ENCODE measurements around the gene TRPM2. TPM values are rescaled to one million over a fixed set of nuclear protein-coding genes. Genes with fewer than 3 reads are reported as not detected.
A peak's percentile ranks its signal among the peaks of the same experiment; 100 is the strongest.

Gene TRPM2
- total and polyA plus RNA-seq, 5 donors from 2014 or later = 0.38 to 3.1 (median 1.1) TPM

DNA sequence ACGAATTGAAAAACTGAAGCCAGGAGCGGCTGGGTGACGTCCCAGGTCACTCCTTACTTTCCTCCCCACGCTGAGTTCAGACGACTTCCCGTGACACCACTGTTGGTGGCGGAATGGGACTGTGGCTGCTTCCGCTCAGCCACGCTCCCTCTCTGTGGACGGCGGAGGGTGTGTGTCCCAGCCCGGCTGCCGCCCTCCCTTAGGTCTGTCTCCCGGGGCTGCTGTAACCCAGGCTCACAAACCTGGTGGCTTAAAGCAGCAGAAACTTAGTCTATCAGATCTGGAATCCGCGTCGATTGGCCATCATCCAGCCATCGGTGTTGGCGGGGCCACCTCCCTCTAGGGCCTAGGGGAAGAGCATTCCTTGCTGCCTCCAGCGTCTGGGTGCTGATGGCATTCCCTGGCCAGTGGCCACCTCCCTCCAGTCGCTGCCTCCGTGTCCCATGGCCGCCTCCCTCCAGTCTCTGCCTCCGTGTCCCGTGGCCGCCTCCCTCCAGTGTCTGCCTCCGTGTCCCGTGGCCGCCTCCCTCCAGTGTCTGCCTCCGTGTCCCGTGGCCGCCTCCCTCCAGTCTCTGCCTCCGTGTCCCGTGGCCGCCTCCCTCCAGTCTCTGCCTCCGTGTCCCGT lies 17.5 kb downstream of the TRPM2 start:
- peaks cover 0 to 12% (median 6%) of the 10 kb centered on the region in 4 donors for H3K4me1 Mint-ChIP-seq
- H3K36me3 Mint-ChIP-seq = no peaks in the 10 kb centered on the region
- Histone ChIP-seq H3K27me3 (ENCODE audit: control insufficient read depth, insufficient read depth, low read length) (no peaks in the 10 kb centered on the region), H3K4me1 (ENCODE audit: control insufficient read depth, insufficient read depth, low read length, poor library complexity, severe bottlenecking) (peaks cover 6% of the 10 kb centered on the region), H3K4me3 (ENCODE audit: low read depth, low read length) (no peak overlapping the region), H3K27ac (ENCODE audit: insufficient read depth, low read length, poor library complexity, severe bottlenecking) (no peak overlapping the region), H3K9me3 (ENCODE audit: control insufficient read depth in 2 of 2, low read length in 2 of 2) (no peaks in the 10 kb centered on the region), H3K36me3 (ENCODE audit: control insufficient read depth, insufficient read depth, low read length) (no peaks in the 10 kb centered on the region)
- peak overlapping the region in 1 of 4 donors; percentile 21 for H3K4me3 Mint-ChIP-seq
- no peaks in the 10 kb centered on the region for H3K9me3 Mint-ChIP-seq
- no peak overlapping the region for H3K27ac Mint-ChIP-seq
- H3K27me3 Mint-ChIP-seq = peaks cover 5% of the 10 kb centered on the region
- no peak for ATAC-seq (ENCODE audit: low read depth in 2 of 2)
- no peak for DNase-seq

DNA sequence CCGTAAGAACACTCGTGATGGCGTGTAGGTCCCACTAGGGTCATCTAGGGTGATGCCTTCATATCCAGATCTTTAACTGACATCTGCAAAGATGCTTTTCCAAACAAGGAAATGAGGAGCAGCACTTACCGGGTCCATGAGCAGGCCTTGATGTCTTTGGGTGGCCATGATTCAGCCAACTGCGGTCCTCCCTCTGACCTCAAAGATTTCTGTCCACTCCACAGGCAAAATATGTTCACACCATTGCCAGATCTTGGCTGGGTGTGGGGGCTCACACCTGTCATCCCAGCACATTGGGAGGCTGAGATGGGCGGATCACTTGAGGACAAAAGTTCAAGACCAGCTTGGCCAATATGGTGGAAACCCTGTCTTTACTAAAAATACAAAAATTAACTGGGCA lies 18.2 kb downstream of the TRPM2 start:
- Mint-ChIP-seq H3K36me3 (no peaks in the 10 kb centered on the region), H3K4me3 (no peak overlapping the region), H3K27ac (no peak overlapping the region), H3K27me3 (peaks cover 5% of the 10 kb centered on the region), H3K4me1 (peaks cover 0 to 18% (median 6%) of the 10 kb centered on the region in 4 donors), H3K9me3 (no peaks in the 10 kb centered on the region)
- ATAC-seq (ENCODE audit: low read depth in 2 of 2) (no peak), DNase-seq (no peak)
- H3K36me3 ChIP-seq (ENCODE audit: control insufficient read depth, insufficient read depth, low read length) = no peaks in the 10 kb centered on the region
- H3K4me1 ChIP-seq (ENCODE audit: control insufficient read depth, insufficient read depth, low read length, poor library complexity, severe bottlenecking) = peaks cover 6% of the 10 kb centered on the region
- no peaks in the 10 kb centered on the region for H3K27me3 ChIP-seq (ENCODE audit: control insufficient read depth, insufficient read depth, low read length)
- no peak overlapping the region for H3K4me3 ChIP-seq (ENCODE audit: low read depth, low read length)
- no peak overlapping the region for H3K27ac ChIP-seq (ENCODE audit: insufficient read depth, low read length, poor library complexity, severe bottlenecking)
- H3K9me3 ChIP-seq (ENCODE audit: control insufficient read depth in 2 of 2, low read length in 2 of 2) = no peaks in the 10 kb centered on the region

- ATAC-seq (ENCODE audit: low read depth in 2 of 2) = no peak
- H3K27ac Mint-ChIP-seq = no peak overlapping the region
- H3K4me3 ChIP-seq (ENCODE audit: low read depth, low read length) = no peak overlapping the region
- H3K4me3 Mint-ChIP-seq = no peak overlapping the region
- no peaks in the 10 kb centered on the region for H3K27me3 ChIP-seq (ENCODE audit: control insufficient read depth, insufficient read depth, low read length)
- H3K4me1 ChIP-seq (ENCODE audit: control insufficient read depth, insufficient read depth, low read length, poor library complexity, severe bottlenecking) = peaks cover 6% of the 10 kb centered on the region
- H3K36me3 Mint-ChIP-seq = no peaks in the 10 kb centered on the region
- no peak overlapping the region for H3K27ac ChIP-seq (ENCODE audit: insufficient read depth, low read length, poor library complexity, severe bottlenecking)
- no peaks in the 10 kb centered on the region for H3K9me3 Mint-ChIP-seq
- H3K4me1 Mint-ChIP-seq = peaks cover 0 to 18% (median 6%) of the 10 kb centered on the region in 4 donors
- no peaks in the 10 kb centered on the region for H3K9me3 ChIP-seq (ENCODE audit: control insufficient read depth in 2 of 2, low read length in 2 of 2)
- H3K36me3 ChIP-seq (ENCODE audit: control insufficient read depth, insufficient read depth, low read length) = no peaks in the 10 kb centered on the region
- peaks cover 3% of the 10 kb centered on the region for H3K27me3 Mint-ChIP-seq
- no peak for DNase-seq
These were observed 19.2 kb downstream of the TRPM2 start for GRCh38 chr21:44372616-44373015.

DNA sequence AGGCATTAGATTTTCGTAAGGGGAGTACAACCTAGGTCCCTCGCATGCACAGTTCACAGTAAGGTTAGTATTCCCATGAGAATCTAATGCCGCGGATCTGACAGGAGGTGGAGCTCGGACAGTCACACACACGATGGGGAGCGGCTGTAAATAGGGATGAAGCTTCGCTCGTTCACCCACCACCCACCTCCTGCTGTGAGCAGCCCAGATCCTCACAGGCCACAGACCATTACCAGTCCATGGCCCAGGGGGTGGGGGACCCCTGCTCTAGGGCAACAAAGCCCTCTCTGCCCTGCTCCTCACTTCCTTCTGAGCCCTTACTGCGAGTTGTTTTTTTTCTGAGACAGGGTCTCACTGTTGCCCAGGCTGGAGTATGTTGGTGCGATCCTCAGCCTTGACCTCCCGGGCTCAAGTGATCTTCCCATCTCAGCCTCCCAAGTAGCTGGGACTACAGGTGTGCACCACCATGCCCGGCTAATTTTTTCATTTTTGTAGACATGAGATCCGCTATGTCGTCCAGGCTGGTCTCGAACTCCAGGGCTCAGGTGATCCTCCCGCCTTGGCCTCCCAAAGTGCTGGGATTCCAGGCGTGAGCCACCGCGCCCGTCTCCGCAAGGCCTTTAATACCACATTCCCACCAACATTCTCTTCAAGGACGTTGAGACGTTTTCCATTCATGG lies 21.3 kb downstream of the TRPM2 start:
- ATAC-seq (ENCODE audit: low read depth in 2 of 2) = no peak
- no peaks in the 10 kb centered on the region for H3K9me3 ChIP-seq (ENCODE audit: control insufficient read depth in 2 of 2, low read length in 2 of 2)
- H3K27ac ChIP-seq (ENCODE audit: insufficient read depth, low read length, poor library complexity, severe bottlenecking) = no peak overlapping the region
- peaks cover 6% of the 10 kb centered on the region for H3K4me1 ChIP-seq (ENCODE audit: control insufficient read depth, insufficient read depth, low read length, poor library complexity, severe bottlenecking)
- Mint-ChIP-seq H3K27ac (no peak overlapping the region), H3K27me3 (no peaks in the 10 kb centered on the region), H3K9me3 (no peaks in the 10 kb centered on the region), H3K36me3 (no peaks in the 10 kb centered on the region), H3K4me3 (no peak overlapping the region), H3K4me1 (peaks cover 0 to 15% (median 6%) of the 10 kb centered on the region in 4 donors)
- no peaks in the 10 kb centered on the region for H3K36me3 ChIP-seq (ENCODE audit: control insufficient read depth, insufficient read depth, low read length)
- no peak for DNase-seq
- H3K4me3 ChIP-seq (ENCODE audit: low read depth, low read length) = no peak overlapping the region
- no peaks in the 10 kb centered on the region for H3K27me3 ChIP-seq (ENCODE audit: control insufficient read depth, insufficient read depth, low read length)

- Mint-ChIP-seq H3K36me3 (no peaks in the 10 kb centered on the region), H3K27ac (no peak overlapping the region), H3K27me3 (no peaks in the 10 kb centered on the region), H3K4me1 (peaks cover 0 to 15% (median 6%) of the 10 kb centered on the region in 4 donors), H3K4me3 (no peak overlapping the region), H3K9me3 (no peaks in the 10 kb centered on the region)
- Histone ChIP-seq H3K27ac (ENCODE audit: insufficient read depth, low read length, poor library complexity, severe bottlenecking) (no peak overlapping the region), H3K36me3 (ENCODE audit: control insufficient read depth, insufficient read depth, low read length) (no peaks in the 10 kb centered on the region), H3K4me3 (ENCODE audit: low read depth, low read length) (no peak overlapping the region), H3K4me1 (ENCODE audit: control insufficient read depth, insufficient read depth, low read length, poor library complexity, severe bottlenecking) (peaks cover 6% of the 10 kb centered on the region), H3K9me3 (ENCODE audit: control insufficient read depth in 2 of 2, low read length in 2 of 2) (no peaks in the 10 kb centered on the region), H3K27me3 (ENCODE audit: control insufficient read depth, insufficient read depth, low read length) (no peaks in the 10 kb centered on the region)
- ATAC-seq (ENCODE audit: low read depth in 2 of 2) = no peak
- DNase-seq = peak in 1 of 3 donors; percentile 50
These were observed 21.8 kb downstream of the TRPM2 start for GRCh38 chr21:44375281-44375651.

GRCh38 chr21:44375761-44376241 lies 22.4 kb downstream of the TRPM2 start:
- no peaks in the 10 kb centered on the region for H3K36me3 ChIP-seq (ENCODE audit: control insufficient read depth, insufficient read depth, low read length)
- no peak overlapping the region for H3K27ac ChIP-seq (ENCODE audit: insufficient read depth, low read length, poor library complexity, severe bottlenecking)
- H3K4me1 Mint-ChIP-seq = peaks cover 0 to 15% (median 6%) of the 10 kb centered on the region in 4 donors
- ATAC-seq (ENCODE audit: low read depth in 2 of 2) (no peak), DNase-seq (no peak)
- no peaks in the 10 kb centered on the region for H3K9me3 ChIP-seq (ENCODE audit: control insufficient read depth in 2 of 2, low read length in 2 of 2)
- H3K9me3 Mint-ChIP-seq = peaks cover 0 to 2% (median 0%) of the 10 kb centered on the region in 7 donors
- no peak overlapping the region for H3K27ac Mint-ChIP-seq
- H3K36me3 Mint-ChIP-seq = no peaks in the 10 kb centered on the region
- no peak overlapping the region for H3K4me3 Mint-ChIP-seq
- H3K4me1 ChIP-seq (ENCODE audit: control insufficient read depth, insufficient read depth, low read length, poor library complexity, severe bottlenecking) = peaks cover 6% of the 10 kb centered on the region
- no peaks in the 10 kb centered on the region for H3K27me3 ChIP-seq (ENCODE audit: control insufficient read depth, insufficient read depth, low read length)
- no peak overlapping the region for H3K4me3 ChIP-seq (ENCODE audit: low read depth, low read length)
- H3K27me3 Mint-ChIP-seq = no peaks in the 10 kb centered on the region

GRCh38 chr21:44376606-44377005 lies 23.2 kb downstream of the TRPM2 start:
- Mint-ChIP-seq H3K36me3 (no peaks in the 10 kb centered on the region), H3K9me3 (peaks cover 0 to 4% (median 0%) of the 10 kb centered on the region in 7 donors), H3K27me3 (no peaks in the 10 kb centered on the region), H3K27ac (no peak overlapping the region), H3K4me3 (no peak overlapping the region), H3K4me1 (peaks cover 0 to 15% (median 6%) of the 10 kb centered on the region in 4 donors)
- no peak for ATAC-seq (ENCODE audit: low read depth in 2 of 2)
- no peak for DNase-seq
- Histone ChIP-seq H3K27ac (ENCODE audit: insufficient read depth, low read length, poor library complexity, severe bottlenecking) (no peak overlapping the region), H3K27me3 (ENCODE audit: control insufficient read depth, insufficient read depth, low read length) (no peaks in the 10 kb centered on the region), H3K4me1 (ENCODE audit: control insufficient read depth, insufficient read depth, low read length, poor library complexity, severe bottlenecking) (peaks cover 6% of the 10 kb centered on the region), H3K9me3 (ENCODE audit: control insufficient read depth in 2 of 2, low read length in 2 of 2) (no peaks in the 10 kb centered on the region), H3K4me3 (ENCODE audit: low read depth, low read length) (no peak overlapping the region), H3K36me3 (ENCODE audit: control insufficient read depth, insufficient read depth, low read length) (no peaks in the 10 kb centered on the region)

Data from CD4-positive, CD25-positive, alpha-beta regulatory T cell (primary cell).